Endothelial cell of umbilical vein (primary cell): ENCODE results near the gene FLT4. TPM values are rescaled to one million over a fixed set of nuclear protein-coding genes. Genes with fewer than 3 reads are reported as not detected.

Experiments
- BruUV-seq: library from RNA; stranded (reverse); fragments of 400-500 nt; replicated peaks from 2 replicates; lab custom pipeline; 2021; lab: Mats Ljungman, UMichigan
- CTCF ChIA-PET: fragments of 300-600, 350-600 bp; sonication (Branson Sonifier 250); formaldehyde crosslinking; loops from one replicate; lab custom pipeline; 2021; ENCODE audit warnings: antibody characterized with exemption, inconsistent platforms; lab: Charles Lee
- POLR2A ChIA-PET: fragments of 300-600, 350-600 bp; sonication (Branson Sonifier 250); formaldehyde crosslinking; loops from one replicate; lab custom pipeline; 2021; ENCODE audit warnings: antibody characterized with exemption, inconsistent platforms; lab: Charles Lee
- DNase-seq: peaks from one replicate; pipeline ENCODE4 v3.0.0-alpha.2; 2011; ENCODE audit warnings: low read depth, low spot score
- FAIRE-seq: peaks from 2 replicates; lab custom pipeline; 2011; peaks lifted over from hg19 to GRCh38; lab: Jason Lieb, UNC
- H2AFZ ChIP-seq: 2 replicates; pipeline ENCODE4 v1.6.0; 2012; ENCODE audit warnings: low read depth, low read length, control low read depth, inconsistent platforms
- H3K27ac ChIP-seq: 2 replicates; pipeline ENCODE4 v1.5.1; 2011; ENCODE audit warnings: low read depth, mild to moderate bottlenecking, control low read depth, low read length, moderate library complexity; ENCODE audit not compliant: insufficient read depth
- H3K27me3 ChIP-seq, 2 experiments: 2 replicates each; pipeline versions ENCODE4 v1.6.0 to v1.6.1; 2011; ENCODE audit warnings: low read length in 2 of 2, mixed read lengths in 1 of 2; ENCODE audit not compliant: control insufficient read depth in 2 of 2, insufficient read depth in 2 of 2
- H3K36me3 ChIP-seq, 2 experiments: 2 replicates in 1 of 2; 3 replicates in 1 of 2; pipeline ENCODE4 v1.5.1; 2011; ENCODE audit warnings: low read length in 2 of 2, mild to moderate bottlenecking in 1 of 2, moderate library complexity in 1 of 2; ENCODE audit not compliant: control insufficient read depth in 2 of 2, insufficient read depth in 2 of 2; ENCODE audit errors: extremely low read depth in 1 of 2
- H3K4me1 ChIP-seq: 3 replicates; pipeline ENCODE4 v1.5.1; 2011; ENCODE audit warnings: mild to moderate bottlenecking, low read length; ENCODE audit not compliant: control insufficient read depth, insufficient read depth; ENCODE audit errors: extremely low read depth
- H3K4me2 ChIP-seq: 2 replicates; pipeline ENCODE4 v1.6.1; 2011; ENCODE audit warnings: low read length, control low read depth, mixed read lengths; ENCODE audit not compliant: insufficient read depth
- H3K4me3 ChIP-seq, 3 experiments: fragments of 200-600 bp in 1 of 3; sonication (generic), shearing (Covaris generic) in 1 of 3; replicated peaks in 1 of 3; 2 replicates each; pipeline ENCODE4 v1.5.1; 2011 to 2016; ENCODE audit warnings: control low read depth in 3 of 3, low read length in 3 of 3, mild to moderate bottlenecking in 2 of 3, inconsistent platforms in 1 of 3, low read depth in 1 of 3, moderate library complexity in 1 of 3; ENCODE audit not compliant: insufficient read depth in 1 of 3
- H3K79me2 ChIP-seq: 2 replicates; pipeline ENCODE4 v1.6.0; 2012; ENCODE audit warnings: low read length, inconsistent platforms; ENCODE audit not compliant: control insufficient read depth, insufficient read depth
- H3K9ac ChIP-seq: replicated peaks from 2 replicates; pipeline ENCODE3; 2011; ENCODE audit warnings: low read length, control low read depth; ENCODE audit not compliant: insufficient read depth; ENCODE audit errors: extremely low read depth
- H3K9me1 ChIP-seq: replicated peaks from 3 replicates; pipeline ENCODE4 v1.6.0; 2011; ENCODE audit warnings: mild to moderate bottlenecking, low read length; ENCODE audit not compliant: control insufficient read depth, insufficient read depth; ENCODE audit errors: extremely low read depth
- H3K9me3 ChIP-seq: replicated peaks from 2 replicates; pipeline ENCODE4 v1.5.1; 2012; ENCODE audit warnings: low read length, inconsistent platforms; ENCODE audit not compliant: control insufficient read depth, insufficient read depth
- H4K20me1 ChIP-seq: replicated peaks from 2 replicates; pipeline ENCODE3; 2011; ENCODE audit warnings: mild to moderate bottlenecking, low read length; ENCODE audit not compliant: control insufficient read depth, insufficient read depth; ENCODE audit errors: extremely low read depth
- CTCF ChIP-seq, 2 donors: IDR thresholded peaks; 1 replicate in 1 of 2; 2 replicates in 1 of 2; pipeline ENCODE4 v1.5.1; 2011; ENCODE audit warnings: low read length in 2 of 2, mild to moderate bottlenecking in 2 of 2, moderate library complexity in 2 of 2, control low read depth in 1 of 2, inconsistent platforms in 1 of 2, low read depth in 1 of 2; ENCODE audit not compliant: insufficient read depth in 1 of 2; ENCODE audit errors: extremely low read depth in 1 of 2
- EZH2 ChIP-seq: IDR thresholded peaks from 2 replicates; pipeline ENCODE4 v1.6.1; 2012; ENCODE audit warnings: borderline replicate concordance, low read depth, mild to moderate bottlenecking, moderate library complexity, low read length, inconsistent platforms; ENCODE audit not compliant: severe bottlenecking
- FOS ChIP-seq: IDR thresholded peaks from 2 replicates; pipeline ENCODE4 v1.6.1; 2011; ENCODE audit warnings: mild to moderate bottlenecking, low read length, moderate library complexity, borderline replicate concordance; ENCODE audit not compliant: insufficient read depth
- GATA2 ChIP-seq: IDR thresholded peaks from 2 replicates; pipeline ENCODE4 v1.7.0; 2011; ENCODE audit warnings: low read depth, mild to moderate bottlenecking, moderate library complexity, mixed read lengths, low read length; ENCODE audit not compliant: insufficient read length, insufficient read depth
- JUN ChIP-seq: IDR thresholded peaks from 2 replicates; pipeline ENCODE4 v1.6.1; 2011; ENCODE audit warnings: borderline replicate concordance, low read depth; ENCODE audit not compliant: insufficient read length, insufficient read depth
- POLR2A ChIP-seq: IDR thresholded peaks from 2 replicates; pipeline ENCODE4 v1.6.1; 2012; ENCODE audit warnings: low read depth, mild to moderate bottlenecking, control low read depth, low read length
- POLR2AphosphoS5 ChIP-seq: IDR thresholded peaks from 2 replicates; pipeline ENCODE4 v1.6.1; 2012; ENCODE audit warnings: low read depth, mild to moderate bottlenecking, control low read depth, low read length, moderate library complexity; ENCODE audit not compliant: insufficient read depth
- dilution Hi-C: fragments of 300-500 bp; cut with MboI; formaldehyde crosslinking; loops from one replicate; pipeline ENCODE4 v1.15.0; 2019; ENCODE audit warnings: low sequenced_read_pairs; ENCODE audit not compliant: extremely low pct_ligation_motif_present
- intact Hi-C: fragments of 100-400 bp; cut with micrococcal nuclease; formaldehyde crosslinking; loops from one replicate; pipeline ENCODE4 v1.10.0; 2022
- polyA plus RNA-seq, 4 experiments: library from polyadenylated mRNA; depleted of rRNA in 3 of 4; stranded (reverse) in 3 of 4; unstranded in 1 of 4; fragments of >200 nt; gene quantifications; 2 replicates each; pipeline versions ENCODE4 v1.2.1 to v1.2.3, GENCODE V29; 2011 to 2012; ENCODE audit warnings: missing spikeins in 1 of 4
- total RNA-seq: library from RNA; stranded (reverse); gene quantifications from 2 replicates; pipeline ENCODE4 v1.2.3, GENCODE V29; 2021

The FLT4 gene
- total and polyA plus RNA-seq, 2 donors (not counting 3 experiments of a cell fraction or from before 2014, with no cell fraction given), result 44.4 to 71.5 TPM

GRCh38 chr5:180613188-180613813, 36.1 kb downstream of the FLT4 start:
- Histone ChIP-seq H3K79me2 (no peaks in the 10 kb centered on the region), H4K20me1 (no peaks in the 10 kb centered on the region), H3K4me1 (no peaks in the 10 kb centered on the region), H3K9me1 (no peaks in the 10 kb centered on the region), H3K4me3 (no peak overlapping the region), H3K27me3 (no peaks in the 10 kb centered on the region), H3K4me2 (no peak overlapping the region), H2AFZ (no peak overlapping the region), H3K9me3 (no peaks in the 10 kb centered on the region), H3K36me3 (peaks cover 0 to 6% of the 10 kb centered on the region in 2 experiments), H3K9ac (no peak overlapping the region), H3K27ac (no peak overlapping the region)
- DNase-seq (no peak), FAIRE-seq (no peak)
- TF ChIP-seq CTCF (IDR thresholded peaks at IDR 0.05; ENCODE audit: extremely low read depth in 1 of 2, insufficient read depth in 1 of 2, low read depth in 1 of 2, low read length in 2 of 2), result no peak
- no peak for TF ChIP-seq JUN
- TF ChIP-seq EZH2, result no peak
- TF ChIP-seq POLR2A, result no peak
- TF ChIP-seq GATA2, result no peak
- TF ChIP-seq FOS, result no peak
- no peak for TF ChIP-seq POLR2AphosphoS5
- ChIA-PET POLR2A (no interaction called here), CTCF (no interaction called here)
- intact Hi-C loops (no loop called here), dilution Hi-C loops (no loop called here)
- BruUV-seq, result no TSS peak
